Non-pigmented ciliary epithelial cell (primary cell): ENCODE data around the gene CDH16.
A peak's percentile ranks its signal among the peaks of the same experiment; 100 is the strongest.
"Not testable (repeated sequence)": the region's sequence is repeated elsewhere in the genome, so short reads cannot be mapped to it uniquely, and the experiment has no call there.

Source experiments
- DNase-seq: peaks from one replicate; pipeline ENCODE4 v3.0.0-alpha.2; 2010; ENCODE audit warnings: low read depth

The CDH16 gene

GRCh38 chr16:66910175-66910940, 8.3 kb downstream of the CDH16 start:
- DNase-seq, result no peak

GRCh38 chr16:66908762-66909559, 9.7 kb downstream of the CDH16 start:
- no peak for DNase-seq

- DNase-seq, result no peak
Observed at GRCh38 chr16:66908116-66908515, 10.6 kb downstream of the CDH16 start.

- DNase-seq, result no peak
Observed at GRCh38 chr16:66906916-66907836, 11.5 kb downstream of the CDH16 start.

- DNase-seq, result no peak
Observed at GRCh38 chr16:66905633-66906539, 12.8 kb downstream of the CDH16 start.

- DNase-seq, result no peak
Observed at GRCh38 chr16:66904846-66905632, 13.6 kb downstream of the CDH16 start.

- no peak for DNase-seq
Observed at GRCh38 chr16:66904428-66904845, 14.2 kb downstream of the CDH16 start.

GRCh38 chr16:66903544-66904427, 14.9 kb downstream of the CDH16 start:
- no peak for DNase-seq

GRCh38 chr16:66902648-66903543, 15.8 kb downstream of the CDH16 start:
- DNase-seq, result no peak

GRCh38 chr16:66901626-66902025, 17.1 kb downstream of the CDH16 start:
- no peak for DNase-seq

- DNase-seq, result no peak
Observed at GRCh38 chr16:66900721-66901441, 17.8 kb downstream of the CDH16 start.

GRCh38 chr16:66899945-66900710, 18.6 kb downstream of the CDH16 start:
- DNase-seq, result peak; percentile 38

GRCh38 chr16:66899310-66899944, 19.3 kb downstream of the CDH16 start:
- no peak for DNase-seq

- DNase-seq, result no peak
Observed at GRCh38 chr16:66898933-66899309, 19.8 kb downstream of the CDH16 start.

GRCh38 chr16:66898207-66898606, 20.5 kb downstream of the CDH16 start:
- no peak for DNase-seq

- DNase-seq, result not testable (repeated sequence)
Observed at GRCh38 chr16:66896682-66897081, 22.0 kb downstream of the CDH16 start.
